GM19239 (cell line): Measurements from ENCODE around the gene VPS54.

Experiments
- DNase-seq: peaks from one replicate; pipeline ENCODE4 v3.0.0; 2011; ENCODE audit warnings: low spot score; ENCODE audit not compliant: insufficient read length
- FAIRE-seq: peaks from 2 replicates; lab custom pipeline; 2011; peaks lifted over from hg19 to GRCh38; lab: Jason Lieb, UNC

The VPS54 gene

GRCh38 chr2:64019083-64019974, at the start of gene VPS54:
Gene VPS54 (minus strand): TSS chr2:64019428. CDS start chr2:63983999, 35,429 bp downstream.
- FAIRE-seq (no peak), DNase-seq (peak; percentile 58)

GRCh38 chr2:64067326-64067725, 48.1 kb upstream of the VPS54 start:
- FAIRE-seq, result no peak

GRCh38 chr2:64065516-64065915, 46.3 kb upstream of the VPS54 start:
- no peak for FAIRE-seq
- DNase-seq, result no peak

More at GRCh38 chr2:64067326-64067725, 48.1 kb upstream of the VPS54 start:
- DNase-seq, result no peak

GRCh38 chr2:64063924-64064331, 44.7 kb upstream of the VPS54 start:
- FAIRE-seq (peak; percentile 14), DNase-seq (no peak)

GRCh38 chr2:64063454-64063853, 44.2 kb upstream of the VPS54 start:
- no peak for DNase-seq
- FAIRE-seq, result no peak

- DNase-seq (no peak), FAIRE-seq (peak; percentile 63)
Measured at GRCh38 chr2:64062840-64063239, 43.6 kb upstream of the VPS54 start.

- DNase-seq (no peak), FAIRE-seq (no peak)
Measured at GRCh38 chr2:64059270-64059669, 40.0 kb upstream of the VPS54 start.

GRCh38 chr2:64056021-64056420, 36.8 kb upstream of the VPS54 start:
- FAIRE-seq (no peak), DNase-seq (no peak)

- no peak for DNase-seq
- FAIRE-seq, result peak; percentile 78
Measured at GRCh38 chr2:64054161-64054915, 35.1 kb upstream of the VPS54 start.

- no peak for FAIRE-seq
- DNase-seq, result no peak
Measured at GRCh38 chr2:64052463-64053241, 33.4 kb upstream of the VPS54 start.

GRCh38 chr2:64049633-64050220, 30.5 kb upstream of the VPS54 start:
- FAIRE-seq (peak; percentile 95), DNase-seq (peak; percentile 55)

- no peak for FAIRE-seq
- no peak for DNase-seq
Measured at GRCh38 chr2:64045938-64046337, 26.7 kb upstream of the VPS54 start.

- DNase-seq (no peak), FAIRE-seq (no peak)
Measured at GRCh38 chr2:64040161-64040560, 20.9 kb upstream of the VPS54 start.

GRCh38 chr2:64036034-64036705, 16.9 kb upstream of the VPS54 start:
- DNase-seq (no peak), FAIRE-seq (peak; percentile 87)

GRCh38 chr2:64035072-64035942, 16.1 kb upstream of the VPS54 start:
- DNase-seq (no peak), FAIRE-seq (peak; percentile 53)

- FAIRE-seq, result no peak
- no peak for DNase-seq
Measured at GRCh38 chr2:64029116-64029665, 10.0 kb upstream of the VPS54 start.

- DNase-seq, result no peak
- no peak for FAIRE-seq
Measured at GRCh38 chr2:64025741-64026140, 6.5 kb upstream of the VPS54 start.

- no peak for FAIRE-seq
- no peak for DNase-seq
Measured at GRCh38 chr2:64024259-64024949, 5.2 kb upstream of the VPS54 start.
